ENCODE results near the gene RUNX1. TPM values are rescaled to one million over a fixed set of nuclear protein-coding genes. Genes with fewer than 3 reads are reported as not detected.

RUNX1 gene
- total and polyA plus RNA-seq, 2 of the 13 experiments (the other 11 are each of a cell fraction or from before 2014, with no cell fraction given) = 5.4 to 6.4 TPM

DNA sequence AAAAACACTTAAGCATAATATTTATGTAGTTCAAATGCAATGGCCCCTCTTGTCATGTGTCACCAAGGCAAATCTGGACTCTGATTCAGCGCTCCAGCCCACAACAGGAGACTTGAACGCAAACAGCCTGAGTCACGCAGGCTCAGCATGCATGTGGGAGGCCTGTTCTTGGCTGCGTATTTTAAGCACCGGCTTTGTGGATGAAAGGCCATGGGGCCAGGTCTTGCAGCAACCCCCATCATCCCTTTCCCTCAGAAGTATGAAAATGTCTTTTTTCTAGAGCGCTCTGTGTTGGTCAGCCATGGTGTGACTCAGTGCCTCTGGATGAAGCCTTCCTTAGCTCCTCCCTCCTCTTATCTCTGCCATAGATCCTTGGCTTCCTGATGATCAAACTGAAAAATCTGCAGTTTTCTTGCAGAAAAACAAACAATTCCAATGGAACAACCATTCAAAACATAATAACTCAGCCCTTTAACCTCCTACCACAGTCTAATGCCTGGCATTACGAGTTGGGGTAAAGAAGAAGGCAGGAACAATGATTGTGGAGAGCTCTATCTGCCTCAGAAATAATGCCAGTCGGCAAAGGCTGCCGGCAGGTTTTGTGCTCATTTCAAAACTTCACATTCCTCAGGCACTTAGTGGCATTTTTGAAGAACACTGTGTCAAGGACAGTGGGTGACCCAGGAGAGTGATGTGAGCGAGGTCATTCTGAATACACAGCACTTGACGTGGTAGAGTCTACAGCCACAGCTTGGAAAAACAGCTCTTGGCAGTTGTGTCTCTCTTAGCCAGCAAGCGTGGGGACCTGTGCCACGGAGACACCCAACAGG is 212.8 kb downstream of the RUNX1 start (continued):
- TF ChIP-seq U2AF1 (optimal IDR thresholded peaks at IDR 0.05; ENCODE audit: low read depth, low read length) (no peak), LCORL (IDR thresholded peaks at IDR 0.05) (no peak), LCORL (CRISPR knock-in tag; IDR thresholded peaks at IDR 0.05) (peak; percentile 31), ZNF644 (CRISPR knock-in tag; IDR thresholded peaks at IDR 0.05; ENCODE audit: low read depth) (peak; percentile 81), ZNF562 (CRISPR knock-in tag; IDR thresholded peaks at IDR 0.05; ENCODE audit: borderline replicate concordance) (no peak), U2AF2 (IDR thresholded peaks at IDR 0.05; ENCODE audit: low read depth, low read length) (no peak), ZNF607 (CRISPR knock-in tag; IDR thresholded peaks at IDR 0.05; ENCODE audit: borderline replicate concordance) (no peak), NCOA1 (CRISPR knock-in tag; IDR thresholded peaks at IDR 0.05) (0 out of 2 replicates have a peak, but pooled peaks have one; percentile 50), ZFX (CRISPR knock-in tag; IDR thresholded peaks at IDR 0.05; ENCODE audit: low read depth) (peak; percentile 67), CEBPB (IDR thresholded peaks at IDR 0.05; ENCODE audit: borderline replicate concordance, low read depth, low read length) (peak; percentile 42; the same call in 1 of the 2 replicates), NCOA5 (CRISPR knock-in tag; IDR thresholded peaks at IDR 0.05) (no peak), THRA (CRISPR knock-in tag; IDR thresholded peaks at IDR 0.05; ENCODE audit: borderline replicate concordance) (peak; percentile 68; the same call in 1 of the 2 replicates), EHMT2 (IDR thresholded peaks at IDR 0.05; ENCODE audit: borderline replicate concordance, low read depth, low read length) (peak; percentile 68; the same call in 1 of the 2 replicates), MTF1 (CRISPR knock-in tag; IDR thresholded peaks at IDR 0.05) (no peak), MED1 (CRISPR knock-in tag; IDR thresholded peaks at IDR 0.05) (peak; percentile 67), ZNF281 (CRISPR knock-in tag; IDR thresholded peaks at IDR 0.05; ENCODE audit: borderline replicate concordance) (peak; percentile 61)
- TF ChIP-seq, protein P1, sequence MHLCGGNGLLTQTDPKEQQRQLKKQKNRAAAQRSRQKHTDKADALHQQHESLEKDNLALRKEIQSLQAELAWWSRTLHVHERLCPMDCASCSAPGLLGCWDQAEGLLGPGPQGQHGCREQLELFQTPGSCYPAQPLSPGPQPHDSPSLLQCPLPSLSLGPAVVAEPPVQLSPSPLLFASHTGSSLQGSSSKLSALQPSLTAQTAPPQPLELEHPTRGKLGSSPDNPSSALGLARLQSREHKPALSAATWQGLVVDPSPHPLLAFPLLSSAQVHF (CRISPR knock-in tag; IDR thresholded peaks at IDR 0.05) = no peak
- TF ChIP-seq, protein P2, sequence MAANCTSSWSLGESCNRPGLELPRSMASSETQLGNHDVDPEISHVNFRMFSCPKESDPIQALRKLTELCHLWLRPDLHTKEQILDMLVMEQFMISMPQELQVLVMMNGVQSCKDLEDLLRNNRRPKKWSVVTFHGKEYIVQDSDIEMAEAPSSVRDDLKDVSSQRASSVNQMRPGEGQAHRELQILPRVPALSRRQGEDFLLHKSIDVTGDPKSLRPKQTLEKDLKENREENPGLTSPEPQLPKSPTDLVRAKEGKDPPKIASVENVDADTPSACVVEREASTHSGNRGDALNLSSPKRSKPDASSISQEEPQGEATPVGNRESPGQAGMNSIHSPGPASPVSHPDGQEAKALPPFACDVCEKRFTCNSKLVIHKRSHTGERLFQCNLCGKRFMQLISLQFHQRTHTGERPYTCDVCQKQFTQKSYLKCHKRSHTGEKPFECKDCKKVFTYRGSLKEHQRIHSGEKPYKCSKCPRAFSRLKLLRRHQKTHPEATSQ (CRISPR knock-in tag; IDR thresholded peaks at IDR 0.05; ENCODE audit: borderline replicate concordance) = no peak
- TF ChIP-seq, protein P3, sequence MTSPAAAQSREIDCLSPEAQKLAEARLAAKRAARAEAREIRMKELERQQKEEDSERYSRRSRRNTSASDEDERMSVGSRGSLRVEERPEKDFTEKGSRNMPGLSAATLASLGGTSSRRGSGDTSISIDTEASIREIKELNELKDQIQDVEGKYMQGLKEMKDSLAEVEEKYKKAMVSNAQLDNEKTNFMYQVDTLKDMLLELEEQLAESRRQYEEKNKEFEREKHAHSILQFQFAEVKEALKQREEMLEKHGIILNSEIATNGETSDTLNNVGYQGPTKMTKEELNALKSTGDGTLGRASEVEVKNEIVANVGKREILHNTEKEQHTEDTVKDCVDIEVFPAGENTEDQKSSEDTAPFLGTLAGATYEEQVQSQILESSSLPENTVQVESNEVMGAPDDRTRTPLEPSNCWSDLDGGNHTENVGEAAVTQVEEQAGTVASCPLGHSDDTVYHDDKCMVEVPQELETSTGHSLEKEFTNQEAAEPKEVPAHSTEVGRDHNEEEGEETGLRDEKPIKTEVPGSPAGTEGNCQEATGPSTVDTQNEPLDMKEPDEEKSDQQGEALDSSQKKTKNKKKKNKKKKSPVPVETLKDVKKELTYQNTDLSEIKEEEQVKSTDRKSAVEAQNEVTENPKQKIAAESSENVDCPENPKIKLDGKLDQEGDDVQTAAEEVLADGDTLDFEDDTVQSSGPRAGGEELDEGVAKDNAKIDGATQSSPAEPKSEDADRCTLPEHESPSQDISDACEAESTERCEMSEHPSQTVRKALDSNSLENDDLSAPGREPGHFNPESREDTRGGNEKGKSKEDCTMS (CRISPR knock-in tag; conservative IDR thresholded peaks at IDR 0.05) = no peak

Data from HepG2 (cell line).